Mucosa of gallbladder (tissue), 1 donor: ENCODE data around the gene ROBO1. TPM values are rescaled to one million over a fixed set of nuclear protein-coding genes. Genes with fewer than 3 reads are reported as not detected.
A peak's percentile ranks its signal among the peaks of the same experiment; 100 is the strongest.
"Not testable (repeated sequence)": the region's sequence is repeated elsewhere in the genome, so short reads cannot be mapped to it uniquely, and the experiment has no call there.

Experiments
- DNase-seq: peaks from one replicate; pipeline ENCODE4 v3.0.0-alpha.2; 2020; ENCODE audit warnings: low spot score
- total RNA-seq: library from RNA; stranded (reverse); gene quantifications from one replicate; pipeline ENCODE4 v1.2.1, GENCODE V29; 2021
- donor health status: DM: no; HTN: no; CAD: no.

ROBO1 gene
- 9.6 TPM for total RNA-seq

GRCh38 chr3:79767905-79768267 lies at the start of gene ROBO1:
Gene ROBO1, minus strand, starts transcription at chr3:79767998.
- DNase-seq: no peak

GRCh38 chr3:79817224-79817623 lies 49.4 kb upstream of the ROBO1 start:
- DNase-seq: no peak

GRCh38 chr3:79815478-79815877 lies 47.7 kb upstream of the ROBO1 start:
- DNase-seq: no peak

GRCh38 chr3:79810581-79810980 lies 42.8 kb upstream of the ROBO1 start:
- no peak for DNase-seq

- no peak for DNase-seq
Measured at GRCh38 chr3:79810092-79810491, 42.3 kb upstream of the ROBO1 start.

- DNase-seq: no peak
Measured at GRCh38 chr3:79809106-79809505, 41.3 kb upstream of the ROBO1 start.

- no peak for DNase-seq
Measured at GRCh38 chr3:79808515-79808914, 40.7 kb upstream of the ROBO1 start.

GRCh38 chr3:79790177-79790576 lies 22.4 kb upstream of the ROBO1 start:
- DNase-seq: not testable (repeated sequence)

- no peak for DNase-seq
Measured at GRCh38 chr3:79773291-79773690, 5.5 kb upstream of the ROBO1 start.

GRCh38 chr3:79769229-79769628 lies 1.4 kb upstream of the ROBO1 start:
- no peak for DNase-seq

GRCh38 chr3:79767194-79767904 lies 449 bp downstream of the ROBO1 start:
- DNase-seq: no peak

- no peak for DNase-seq
Measured at GRCh38 chr3:79766496-79767193, 1.2 kb downstream of the ROBO1 start.

GRCh38 chr3:79765911-79766310 lies 1.9 kb downstream of the ROBO1 start:
- no peak for DNase-seq

GRCh38 chr3:79761441-79761840 lies 6.4 kb downstream of the ROBO1 start:
- DNase-seq: no peak

- no peak for DNase-seq
Measured at GRCh38 chr3:79751703-79752102, 16.1 kb downstream of the ROBO1 start.

- no peak for DNase-seq
Measured at GRCh38 chr3:79737530-79737929, 30.3 kb downstream of the ROBO1 start.

- peak; percentile 10 for DNase-seq
Measured at GRCh38 chr3:79729096-79729495, 38.7 kb downstream of the ROBO1 start.

- DNase-seq: no peak
Measured at GRCh38 chr3:79726786-79727185, 41.0 kb downstream of the ROBO1 start.

- DNase-seq: no peak
Measured at GRCh38 chr3:79724206-79724605, 43.6 kb downstream of the ROBO1 start.

GRCh38 chr3:79690072-79690471 lies 77.7 kb downstream of the ROBO1 start:
- DNase-seq: no peak

GRCh38 chr3:79685108-79685507 lies 82.7 kb downstream of the ROBO1 start:
- no peak for DNase-seq

GRCh38 chr3:79684041-79684440 lies 83.8 kb downstream of the ROBO1 start:
- no peak for DNase-seq

GRCh38 chr3:79672731-79673130 lies 95.1 kb downstream of the ROBO1 start:
- DNase-seq: no peak

GRCh38 chr3:79672075-79672474 lies 95.7 kb downstream of the ROBO1 start:
- DNase-seq: no peak
